ENCODE results near the gene IGSF9B. TPM values are rescaled to one million over a fixed set of nuclear protein-coding genes. Genes with fewer than 3 reads are reported as not detected.

The IGSF9B gene
- total RNA-seq, 4 donors from 2014 or later: 21.7 to 130 (median 58.6) TPM

GRCh38 chr11:133907216-133907615 is 49.6 kb downstream of the IGSF9B start:
- Histone ChIP-seq H3K27me3 (no peaks in the 10 kb centered on the region), H3K27ac (replicated peaks in 1 of 4) (no peak overlapping the region), H3K9me3 (no peaks in the 10 kb centered on the region), H3K4me1 (no peaks in the 10 kb centered on the region), H3K36me3 (peaks cover 58 to 92% (median 74%) of the 10 kb centered on the region in 4 donors), H3K4me3 (no peak overlapping the region)
- DNase-seq (ENCODE audit: extremely low spot score): no peak
- intact Hi-C loops (cut with DNase I): no loop called here
- 86% methylated on average over 7 of the region's 9 CpGs for WGBS
- TF ChIP-seq, protein P1, sequence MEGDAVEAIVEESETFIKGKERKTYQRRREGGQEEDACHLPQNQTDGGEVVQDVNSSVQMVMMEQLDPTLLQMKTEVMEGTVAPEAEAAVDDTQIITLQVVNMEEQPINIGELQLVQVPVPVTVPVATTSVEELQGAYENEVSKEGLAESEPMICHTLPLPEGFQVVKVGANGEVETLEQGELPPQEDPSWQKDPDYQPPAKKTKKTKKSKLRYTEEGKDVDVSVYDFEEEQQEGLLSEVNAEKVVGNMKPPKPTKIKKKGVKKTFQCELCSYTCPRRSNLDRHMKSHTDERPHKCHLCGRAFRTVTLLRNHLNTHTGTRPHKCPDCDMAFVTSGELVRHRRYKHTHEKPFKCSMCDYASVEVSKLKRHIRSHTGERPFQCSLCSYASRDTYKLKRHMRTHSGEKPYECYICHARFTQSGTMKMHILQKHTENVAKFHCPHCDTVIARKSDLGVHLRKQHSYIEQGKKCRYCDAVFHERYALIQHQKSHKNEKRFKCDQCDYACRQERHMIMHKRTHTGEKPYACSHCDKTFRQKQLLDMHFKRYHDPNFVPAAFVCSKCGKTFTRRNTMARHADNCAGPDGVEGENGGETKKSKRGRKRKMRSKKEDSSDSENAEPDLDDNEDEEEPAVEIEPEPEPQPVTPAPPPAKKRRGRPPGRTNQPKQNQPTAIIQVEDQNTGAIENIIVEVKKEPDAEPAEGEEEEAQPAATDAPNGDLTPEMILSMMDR (IDR thresholded peaks at IDR 0.05): no peak

DNA sequence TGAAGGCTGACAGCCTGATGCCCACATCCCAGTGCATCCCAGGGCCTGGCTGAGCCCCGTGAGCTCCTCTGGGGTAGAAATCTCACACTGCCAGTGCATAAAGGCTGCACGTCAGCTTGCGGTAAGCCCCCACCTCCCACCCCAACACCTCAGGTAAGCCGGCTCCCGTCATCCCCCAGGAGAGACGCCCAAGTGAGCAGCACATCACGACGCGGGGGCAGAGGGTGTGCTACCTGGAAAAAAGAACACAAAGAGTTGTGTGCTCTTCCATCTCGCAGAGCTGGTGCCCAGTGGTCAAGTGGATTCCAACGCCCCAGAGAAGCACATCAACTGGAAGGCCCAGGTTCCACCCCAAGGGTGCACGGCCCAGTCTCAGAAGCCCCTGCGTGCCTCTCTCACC is 50.0 kb downstream of the IGSF9B start:
- Histone ChIP-seq H3K4me1 (no peaks in the 10 kb centered on the region), H3K27me3 (no peaks in the 10 kb centered on the region), H3K36me3 (peaks cover 53 to 88% (median 70%) of the 10 kb centered on the region in 4 donors), H3K9me3 (no peaks in the 10 kb centered on the region), H3K27ac (replicated peaks in 1 of 4) (no peak overlapping the region), H3K4me3 (no peak overlapping the region)
- WGBS: 93% methylated on average over 13 of the region's 13 CpGs
- TF ChIP-seq, protein P1 (IDR thresholded peaks at IDR 0.05): no peak
- no peak for TF ChIP-seq EP300 (IDR thresholded peaks at IDR 0.05)
- no peak for TF ChIP-seq POLR2AphosphoS5 (IDR thresholded peaks at IDR 0.05)
- TF ChIP-seq POLR2A (IDR thresholded peaks at IDR 0.05; ENCODE audit: low read depth): no peak
- DNase-seq (ENCODE audit: extremely low spot score): no peak
- intact Hi-C loops (cut with DNase I): no loop called here

DNA sequence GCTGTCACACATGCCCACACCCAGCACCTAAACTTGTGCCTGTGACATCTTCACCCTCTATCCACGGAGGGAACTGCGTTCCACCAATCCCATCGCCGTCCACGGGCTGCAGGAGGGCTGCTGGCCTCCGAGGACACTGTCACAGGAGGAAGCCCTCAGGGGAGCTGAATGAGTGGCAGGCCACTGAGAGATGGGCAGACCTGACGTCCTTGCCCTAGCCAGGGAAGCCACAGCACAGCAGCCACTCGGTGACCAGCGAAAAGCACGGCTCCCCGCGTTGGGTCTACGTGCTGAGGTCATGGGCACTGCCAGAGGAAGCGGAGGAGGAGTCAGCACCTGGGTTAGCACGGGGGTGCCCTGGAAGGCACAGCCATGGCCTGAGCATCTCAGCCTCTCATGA is 50.5 kb downstream of the IGSF9B start:
- Histone ChIP-seq H3K4me1 (no peaks in the 10 kb centered on the region), H3K27me3 (no peaks in the 10 kb centered on the region), H3K36me3 (peaks cover 48 to 85% (median 65%) of the 10 kb centered on the region in 4 donors), H3K27ac (replicated peaks in 1 of 4) (no peak overlapping the region), H3K4me3 (no peak overlapping the region), H3K9me3 (no peaks in the 10 kb centered on the region)
- DNase-seq (ENCODE audit: extremely low spot score): no peak
- WGBS: 90% methylated on average over 14 of the region's 15 CpGs
- intact Hi-C loops (cut with DNase I): no loop called here
- TF ChIP-seq POLR2A (IDR thresholded peaks at IDR 0.05; ENCODE audit: low read depth) (no peak), EP300 (IDR thresholded peaks at IDR 0.05) (no peak), POLR2AphosphoS5 (IDR thresholded peaks at IDR 0.05) (no peak)
- TF ChIP-seq, protein P1 (IDR thresholded peaks at IDR 0.05): no peak

- TF ChIP-seq, protein P1 (IDR thresholded peaks at IDR 0.05): no peak
- TF ChIP-seq EP300 (IDR thresholded peaks at IDR 0.05) (no peak), POLR2AphosphoS5 (IDR thresholded peaks at IDR 0.05) (no peak), POLR2A (IDR thresholded peaks at IDR 0.05; ENCODE audit: low read depth) (no peak)
- Histone ChIP-seq H3K27me3 (no peaks in the 10 kb centered on the region), H3K4me3 (no peak overlapping the region), H3K36me3 (peaks cover 43 to 85% (median 62%) of the 10 kb centered on the region in 4 donors), H3K4me1 (no peaks in the 10 kb centered on the region), H3K9me3 (no peaks in the 10 kb centered on the region), H3K27ac (replicated peaks in 1 of 4) (no peak overlapping the region)
- no peak for DNase-seq (ENCODE audit: extremely low spot score)
- intact Hi-C loops (cut with DNase I): no loop called here
- WGBS: 90% methylated on average over 12 of the region's 13 CpGs
Observed at GRCh38 chr11:133905677-133906156, 51.1 kb downstream of the IGSF9B start.

DNA sequence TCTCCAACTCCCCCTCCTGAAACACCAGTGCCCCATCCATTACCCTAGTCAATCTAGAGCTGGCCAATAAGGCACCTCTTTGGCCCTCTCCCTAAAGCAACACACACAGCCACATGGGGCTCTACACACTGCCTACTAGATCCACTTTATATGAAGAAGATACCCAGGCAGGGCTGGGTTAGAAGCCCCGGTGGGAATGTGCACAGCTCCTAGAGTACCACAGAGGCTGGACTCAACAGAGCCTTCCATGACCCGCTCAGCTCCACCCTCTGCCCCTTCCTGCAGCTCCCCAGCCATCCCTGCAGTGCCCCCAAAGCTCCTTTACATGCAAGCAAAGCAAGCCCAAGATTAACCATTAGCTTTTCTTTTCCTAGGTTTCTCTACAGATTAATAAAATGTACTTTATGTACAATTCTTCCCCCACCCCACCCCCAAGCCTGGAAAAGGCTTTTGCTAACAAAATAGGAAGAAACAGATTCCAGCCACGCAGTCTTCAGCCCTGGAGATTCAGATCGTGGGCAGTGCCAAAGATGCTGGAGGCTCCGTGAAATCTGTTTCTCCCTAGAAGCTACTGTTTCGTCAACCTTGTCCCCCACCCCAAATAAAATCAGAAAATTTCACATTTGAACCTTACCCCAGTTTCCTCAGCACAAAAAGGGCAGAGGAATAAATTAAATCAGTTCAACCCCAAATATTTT is 51.8 kb downstream of the IGSF9B start:
- no peaks in the 10 kb centered on the region for H3K27me3 ChIP-seq
- H3K36me3 ChIP-seq: peaks cover 35 to 85% (median 58%) of the 10 kb centered on the region in 4 donors
- no peaks in the 10 kb centered on the region for H3K9me3 ChIP-seq
- H3K27ac ChIP-seq (replicated peaks in 1 of 4): no peak overlapping the region
- TF ChIP-seq EP300 (IDR thresholded peaks at IDR 0.05) (no peak), POLR2A (IDR thresholded peaks at IDR 0.05; ENCODE audit: low read depth) (no peak), POLR2AphosphoS5 (IDR thresholded peaks at IDR 0.05) (no peak)
- TF ChIP-seq, protein P1 (IDR thresholded peaks at IDR 0.05): no peak
- intact Hi-C loops (cut with DNase I): no loop called here
- no peak for DNase-seq (ENCODE audit: extremely low spot score)
- 90% methylated on average over 6 of the region's 6 CpGs for WGBS
- H3K4me1 ChIP-seq: no peaks in the 10 kb centered on the region
- H3K4me3 ChIP-seq: no peak overlapping the region
